HepG2 (cell line): ENCODE data around the gene OVOL2. TPM values are rescaled to one million over a fixed set of nuclear protein-coding genes. Genes with fewer than 3 reads are reported as not detected.

Source experiments
- ATAC-seq: fragments of 200-7000 bp; cut with Tn5 transposase; 3 replicates; pipeline ENCODE4 v1.9.1; 2020; ENCODE audit warnings: mild to moderate bottlenecking, moderate library complexity
- BruUV-seq: library from RNA; stranded (reverse); fragments of 400-500 nt; replicated peaks from 2 replicates; lab custom pipeline; 2021; lab: Mats Ljungman, UMichigan
- CTCF ChIA-PET: fragments of 300-600 bp; formaldehyde crosslinking; extraction: SDS; loops from one replicate; lab custom pipeline; 2021; ENCODE audit warnings: low total read pairs, inconsistent platforms, low intra/inter-chr PET ratio; lab: Yijun Ruan, JAX
- POLR2A ChIA-PET: fragments of 350-600 bp; sonication (Branson Sonifier 250); formaldehyde crosslinking; loops from one replicate; lab custom pipeline; 2020; ENCODE audit warnings: antibody characterized with exemption, inconsistent platforms; lab: Yijun Ruan, JAX
- DNase-seq: peaks from one replicate; pipeline ENCODE4 v3.0.0-alpha.2; 2015; ENCODE audit warnings: low spot score
- FAIRE-seq: peaks from 3 replicates; lab custom pipeline; 2011; peaks lifted over from hg19 to GRCh38; lab: Jason Lieb, UNC
- H2AFZ ChIP-seq: one replicate; pipeline ENCODE4 v1.6.1; 2011; ENCODE audit warnings: low read length, inconsistent platforms
- H3K27ac ChIP-seq: fragments of 300-600 bp; 3 replicates; pipeline ENCODE4 v1.8.0; 2011; ENCODE audit warnings: mixed run types, mild to moderate bottlenecking, mixed read lengths, low read length, inconsistent platforms; ENCODE audit not compliant: insufficient read depth; ENCODE audit errors: extremely low read length
- H3K27me3 ChIP-seq, 2 experiments: fragments of 200-600 bp in 1 of 2; 2 replicates in 1 of 2; 3 replicates in 1 of 2; pipeline versions ENCODE4 v1.6.0 to v1.8.0; 2011; ENCODE audit warnings: low read length in 2 of 2, mild to moderate bottlenecking in 2 of 2, moderate library complexity in 2 of 2, inconsistent platforms in 1 of 2; ENCODE audit not compliant: insufficient read depth in 2 of 2, control insufficient read depth in 1 of 2
- H3K36me3 ChIP-seq, 2 experiments: fragments of 200-600 bp in 1 of 2; replicated peaks in 1 of 2; 2 replicates in 1 of 2; 3 replicates in 1 of 2; pipeline versions ENCODE4 v1.5.1 to v1.8.0; 2011; ENCODE audit warnings: low read length in 2 of 2, inconsistent platforms in 1 of 2; ENCODE audit not compliant: insufficient read depth in 2 of 2, control insufficient read depth in 1 of 2
- H3K4me1 ChIP-seq: 2 replicates; pipeline ENCODE4 v1.5.1; 2012; ENCODE audit warnings: low read length, inconsistent platforms; ENCODE audit not compliant: insufficient read depth
- H3K4me2 ChIP-seq: 2 replicates; pipeline ENCODE4 v1.6.0; 2011; ENCODE audit warnings: low read depth, low read length, inconsistent platforms
- H3K4me3 ChIP-seq, 3 experiments: fragments of 200-600 bp in 1 of 3; sonication (generic), shearing (Covaris generic) in 1 of 3; replicated peaks in 1 of 3; 2 replicates each; pipeline ENCODE4 v1.5.1; 2011 to 2016; ENCODE audit warnings: low read length in 3 of 3, inconsistent platforms in 2 of 3, low read depth in 2 of 3, mild to moderate bottlenecking in 2 of 3, control low read depth in 1 of 3, mixed read lengths in 1 of 3; ENCODE audit not compliant: insufficient read depth in 1 of 3
- H3K79me2 ChIP-seq: one replicate; pipeline ENCODE4 v1.6.1; 2011; ENCODE audit warnings: low read length, inconsistent platforms; ENCODE audit not compliant: insufficient read depth
- H3K9ac ChIP-seq: 2 replicates; pipeline ENCODE4 v1.6.0; 2011; ENCODE audit warnings: mild to moderate bottlenecking, low read depth, low read length, inconsistent platforms; ENCODE audit not compliant: insufficient read depth
- H3K9me3 ChIP-seq: 2 replicates; pipeline ENCODE4 v1.5.1; 2012; ENCODE audit warnings: mild to moderate bottlenecking, low read length
- H4K20me1 ChIP-seq: 2 replicates; pipeline ENCODE4 v1.6.0; 2011; ENCODE audit warnings: inconsistent platforms, mild to moderate bottlenecking, low read length, moderate library complexity; ENCODE audit not compliant: insufficient read depth
- ARNT ChIP-seq: fragments of 450-650 bp; IDR thresholded peaks from 2 replicates; pipeline ENCODE4 v1.6.1; 2017
- IKZF4 ChIP-seq: sonication (generic); formaldehyde crosslinking; IDR thresholded peaks from 2 replicates; pipeline ENCODE4 v1.5.1; 2020; ENCODE audit warnings: borderline replicate concordance, mild to moderate bottlenecking, low read depth, missing genetic modification reagents; ENCODE audit errors: not compliant biosample characterization
- KDM6A ChIP-seq: IDR thresholded peaks from 2 replicates; pipeline ENCODE4 v1.6.1; 2016; ENCODE audit warnings: low read depth
- NCOR1 ChIP-seq: fragments of 200-600 bp; sonication (generic); IDR thresholded peaks from 2 replicates; pipeline ENCODE4 v1.7.0; 2017; ENCODE audit warnings: antibody characterized with exemption, low read length, borderline replicate concordance
- REL ChIP-seq: sonication (generic); formaldehyde crosslinking; conservative IDR thresholded peaks from 2 replicates; pipeline ENCODE4 v1.8.0; 2022; ENCODE audit warnings: mild to moderate bottlenecking, missing genetic modification reagents, moderate library complexity
- RELA ChIP-seq: sonication (generic); formaldehyde crosslinking; IDR thresholded peaks from 2 replicates; pipeline ENCODE4 v1.4.0; 2020; ENCODE audit warnings: missing genetic modification reagents
- REST ChIP-seq, 2 experiments: IDR thresholded peaks; 2 replicates each; pipeline ENCODE4 v1.6.1; 2011 to 2012; ENCODE audit warnings: low read length in 2 of 2, borderline replicate concordance in 1 of 2, low read depth in 1 of 2, mild to moderate bottlenecking in 1 of 2, moderate library complexity in 1 of 2
- XRCC5 ChIP-seq: fragments of 200-400 bp; formaldehyde crosslinking; optimal IDR thresholded peaks from 2 replicates; pipeline ENCODE3; 2017; ENCODE audit warnings: mild to moderate bottlenecking, low read length
- ZBTB26 ChIP-seq: IDR thresholded peaks from 2 replicates; pipeline ENCODE4 v1.6.1; 2016; ENCODE audit warnings: missing compliant biosample characterization, missing genetic modification reagents, borderline replicate concordance
- ZNF18 ChIP-seq: sonication (generic); formaldehyde crosslinking; IDR thresholded peaks from 2 replicates; pipeline ENCODE4 v1.8.0; 2022; ENCODE audit warnings: mild to moderate bottlenecking, missing genetic modification reagents; ENCODE audit not compliant: insufficient replicate concordance
- ZNF253 ChIP-seq: sonication (generic); formaldehyde crosslinking; IDR thresholded peaks from 2 replicates; pipeline ENCODE4 v1.8.0; 2022; ENCODE audit warnings: mild to moderate bottlenecking, missing genetic modification reagents, borderline replicate concordance
- ZNF3 ChIP-seq: IDR thresholded peaks from 2 replicates; pipeline ENCODE4 v1.7.0; 2017; ENCODE audit warnings: inconsistent platforms
- ZNF772 ChIP-seq: sonication (generic); formaldehyde crosslinking; IDR thresholded peaks from 2 replicates; pipeline ENCODE4 v1.5.0; 2020; ENCODE audit warnings: mild to moderate bottlenecking, missing genetic modification reagents
- WGBS: methylation state at CpG from one replicate; pipeline ENCODE4 v1.1.6; 2017; ENCODE audit warnings: low lambda C conversion rate; 5-methylcytosine and 5-hydroxymethylcytosine counted together
- in situ Hi-C: cut with HindIII; loops from 2 replicates; pipeline ENCODE4 v1.10.0; 2017; ENCODE audit warnings: low pct_unique_long_range_greater_than_20kb; ENCODE audit not compliant: extremely low pct_ligation_motif_present
- intact Hi-C: fragments of 100-400 bp; cut with micrococcal nuclease; formaldehyde crosslinking; loops from one replicate; pipeline ENCODE4 v1.10.0; 2022; ENCODE audit not compliant: unreplicated experiment
- polyA plus RNA-seq, 8 experiments: library from polyadenylated mRNA; depleted of rRNA in 3 of 8; stranded (reverse) in 7 of 8; unstranded in 1 of 8; fragments of >200 nt; fragmentation: Illumina TruSeq in 4 of 8; extraction: Trizol in 4 of 8; gene quantifications; 2 replicates each; pipeline versions ENCODE4 v1.2.1 to v1.2.3, GENCODE V29; 2011 to 2016; ENCODE audit warnings: low read depth in 4 of 8, missing spikeins in 1 of 8, mixed read lengths in 1 of 8; ENCODE audit not compliant: insufficient read depth in 1 of 8
- total RNA-seq, 5 experiments: library from RNA; depleted of rRNA; stranded (reverse); fragments of >200 nt; fragmentation: Illumina TruSeq; extraction: Trizol; gene quantifications; 2 replicates each; pipeline ENCODE4 v1.2.3, GENCODE V29; 2016; ENCODE audit warnings: low read depth in 1 of 5
- TF ChIP-seq, protein P1 (sequence below): IDR thresholded peaks from 2 replicates; pipeline ENCODE4 v1.6.1; 2012; ENCODE audit warnings: low read depth, low read length, improper control_type of control experiment
- TF ChIP-seq, protein P2 (sequence below): sonication (generic); formaldehyde crosslinking; IDR thresholded peaks from 2 replicates; pipeline ENCODE4 v1.8.1; 2023; ENCODE audit warnings: mild to moderate bottlenecking, missing genetic modification reagents

The OVOL2 gene
- total and polyA plus RNA-seq, 2 of the 13 experiments (the other 11 are each of a cell fraction or from before 2014, with no cell fraction given) = 0.20 to 0.31 TPM

DNA sequence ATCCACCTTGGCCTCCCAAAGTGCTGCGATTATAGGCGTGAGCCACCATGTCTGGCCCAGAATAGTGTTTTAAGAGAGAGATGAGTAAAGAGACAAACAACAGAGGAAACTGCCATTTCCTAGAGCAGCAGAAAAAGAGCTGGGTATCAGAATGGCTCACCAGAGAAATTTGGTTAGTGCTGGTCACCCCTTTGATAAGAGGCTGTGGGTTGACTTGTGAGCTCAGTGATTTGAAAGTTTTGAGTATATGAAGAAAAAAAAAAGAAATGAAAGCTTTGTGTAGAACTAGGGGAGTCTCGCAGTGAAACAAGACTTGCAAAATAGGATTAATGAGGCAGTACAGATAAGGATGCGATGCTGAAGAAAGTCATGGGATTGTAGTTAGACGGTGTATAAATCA is 59.3 kb downstream of the OVOL2 start:
- Histone ChIP-seq H3K4me2 (no peak overlapping the region), H3K4me3 (no peak overlapping the region), H3K9ac (no peak overlapping the region), H3K27me3 (peaks cover 2 to 23% of the 10 kb centered on the region in 2 experiments; a peak in 1 of 5 replicates), H3K9me3 (no peaks in the 10 kb centered on the region), H3K27ac (no peak overlapping the region), H3K79me2 (no peaks in the 10 kb centered on the region), H3K4me1 (peaks cover 39% of the 10 kb centered on the region), H3K36me3 (no peaks in the 10 kb centered on the region), H4K20me1 (no peaks in the 10 kb centered on the region), H2AFZ (no peak overlapping the region)
- ATAC-seq (no peak), DNase-seq (no peak), FAIRE-seq (no peak)
- POLR2A ChIA-PET = no interaction called here
- CTCF ChIA-PET = no interaction called here
- in situ Hi-C loops = no loop called here
- intact Hi-C loops = loop anchor here (5.0 kb wide), 2 partner anchors 141 to 466 kb away; partner anchors contain the start of gene BFSP1
- no TSS peak for BruUV-seq
- 65% methylated on average over 5 of the region's 5 CpGs for WGBS
- TF ChIP-seq IKZF4 (CRISPR knock-in tag) = no peak
- TF ChIP-seq ZNF253 = no peak
- TF ChIP-seq ZNF18 (CRISPR knock-in tag) = no peak
- no peak for TF ChIP-seq RELA (CRISPR knock-in tag)
- TF ChIP-seq, protein P1, sequence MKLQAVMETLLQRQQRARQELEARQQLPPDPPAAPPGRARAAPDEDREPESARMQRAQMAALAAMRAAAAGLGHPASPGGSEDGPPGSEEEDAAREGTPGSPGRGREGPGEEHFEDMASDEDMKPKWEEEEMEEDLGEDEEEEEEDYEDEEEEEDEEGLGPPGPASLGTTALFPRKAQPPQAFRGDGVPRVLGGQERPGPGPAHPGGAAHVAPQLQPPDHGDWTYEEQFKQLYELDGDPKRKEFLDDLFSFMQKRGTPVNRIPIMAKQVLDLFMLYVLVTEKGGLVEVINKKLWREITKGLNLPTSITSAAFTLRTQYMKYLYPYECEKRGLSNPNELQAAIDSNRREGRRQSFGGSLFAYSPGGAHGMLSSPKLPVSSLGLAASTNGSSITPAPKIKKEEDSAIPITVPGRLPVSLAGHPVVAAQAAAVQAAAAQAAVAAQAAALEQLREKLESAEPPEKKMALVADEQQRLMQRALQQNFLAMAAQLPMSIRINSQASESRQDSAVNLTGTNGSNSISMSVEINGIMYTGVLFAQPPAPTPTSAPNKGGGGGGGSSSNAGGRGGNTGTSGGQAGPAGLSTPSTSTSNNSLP = no peak
- TF ChIP-seq ZNF772 (CRISPR knock-in tag) = no peak
- TF ChIP-seq ZBTB26 (CRISPR knock-in tag) = no peak
- TF ChIP-seq ZNF3 (CRISPR knock-in tag) = no peak
- no peak for TF ChIP-seq REL
- TF ChIP-seq XRCC5 = no peak
- no peak for TF ChIP-seq NCOR1
- no peak for TF ChIP-seq REST (IDR thresholded peaks at IDR 0.05; ENCODE audit: borderline replicate concordance in 1 of 2, low read depth in 1 of 2, low read length in 2 of 2)
- TF ChIP-seq, protein P2, sequence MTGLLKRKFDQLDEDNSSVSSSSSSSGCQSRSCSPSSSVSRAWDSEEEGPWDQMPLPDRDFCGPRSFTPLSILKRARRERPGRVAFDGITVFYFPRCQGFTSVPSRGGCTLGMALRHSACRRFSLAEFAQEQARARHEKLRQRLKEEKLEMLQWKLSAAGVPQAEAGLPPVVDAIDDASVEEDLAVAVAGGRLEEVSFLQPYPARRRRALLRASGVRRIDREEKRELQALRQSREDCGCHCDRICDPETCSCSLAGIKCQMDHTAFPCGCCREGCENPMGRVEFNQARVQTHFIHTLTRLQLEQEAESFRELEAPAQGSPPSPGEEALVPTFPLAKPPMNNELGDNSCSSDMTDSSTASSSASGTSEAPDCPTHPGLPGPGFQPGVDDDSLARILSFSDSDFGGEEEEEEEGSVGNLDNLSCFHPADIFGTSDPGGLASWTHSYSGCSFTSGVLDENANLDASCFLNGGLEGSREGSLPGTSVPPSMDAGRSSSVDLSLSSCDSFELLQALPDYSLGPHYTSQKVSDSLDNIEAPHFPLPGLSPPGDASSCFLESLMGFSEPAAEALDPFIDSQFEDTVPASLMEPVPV (CRISPR knock-in tag) = no peak
- TF ChIP-seq KDM6A = no peak
- no peak for TF ChIP-seq ARNT
